Measurements from ENCODE around the gene PODXL2.
"Not testable (repeated sequence)": the region's sequence is repeated elsewhere in the genome, so short reads cannot be mapped to it uniquely, and the experiment has no call there.

Gene PODXL2

GRCh38 chr3:127628788-127629466 lies at the start of gene PODXL2:
PODXL2 (plus strand) TSS chr3:127629185; CDS start chr3:127629220, 35 bp downstream.
- peak; percentile 65 for DNase-seq

GRCh38 chr3:127580327-127581060 lies 48.5 kb upstream of the PODXL2 start:
- no peak for DNase-seq

GRCh38 chr3:127584734-127585133 lies 44.3 kb upstream of the PODXL2 start:
- no peak for DNase-seq

GRCh38 chr3:127585163-127585812 lies 43.7 kb upstream of the PODXL2 start:
- DNase-seq: no peak

GRCh38 chr3:127585813-127586413 lies 43.1 kb upstream of the PODXL2 start:
- DNase-seq: no peak

- no peak for DNase-seq
Measured at GRCh38 chr3:127587876-127588275, 41.1 kb upstream of the PODXL2 start.

- DNase-seq: no peak
Measured at GRCh38 chr3:127588806-127589577, 40.0 kb upstream of the PODXL2 start.

- peak; percentile 55 for DNase-seq
Measured at GRCh38 chr3:127589600-127590281, 39.2 kb upstream of the PODXL2 start.

- DNase-seq: no peak
Measured at GRCh38 chr3:127590282-127590592, 38.7 kb upstream of the PODXL2 start.

- peak; percentile 93 for DNase-seq
Measured at GRCh38 chr3:127590593-127591465, 38.2 kb upstream of the PODXL2 start, which contains the start of gene TPRA1. TPRA1 (minus strand) TSS chr3:127590733; CDS start chr3:127580146, 10,587 bp downstream.

- no peak for DNase-seq
Measured at GRCh38 chr3:127593178-127593577, 35.8 kb upstream of the PODXL2 start.

- DNase-seq: no peak
Measured at GRCh38 chr3:127595303-127595702, 33.7 kb upstream of the PODXL2 start.

- DNase-seq: no peak
Measured at GRCh38 chr3:127597020-127597771, 31.8 kb upstream of the PODXL2 start.

- DNase-seq: no peak
Measured at GRCh38 chr3:127598841-127599570, 30.0 kb upstream of the PODXL2 start.

GRCh38 chr3:127600749-127601456 lies 28.1 kb upstream of the PODXL2 start:
- DNase-seq: no peak

- DNase-seq: no peak
Measured at GRCh38 chr3:127604035-127604434, 24.9 kb upstream of the PODXL2 start.

GRCh38 chr3:127604546-127605165 lies 24.3 kb upstream of the PODXL2 start:
- no peak for DNase-seq

- not testable (repeated sequence) for DNase-seq
Measured at GRCh38 chr3:127605547-127605946, 23.4 kb upstream of the PODXL2 start.
